RPMI8226 (cell line): ENCODE results near the gene C1orf141.
"Not testable (repeated sequence)": the region's sequence is repeated elsewhere in the genome, so short reads cannot be mapped to it uniquely, and the experiment has no call there.

Source experiments
- DNase-seq: peaks from one replicate; pipeline ENCODE4 v3.0.0-alpha.2; 2015

The C1orf141 gene

GRCh38 chr1:67134695-67135094 is at the start of gene C1orf141:
Gene C1orf141 (minus strand): TSS chr1:67134970. CDS start chr1:67127240, 7,730 bp downstream.
- DNase-seq, result no peak

GRCh38 chr1:67175530-67176087 is 40.8 kb upstream of the C1orf141 start:
- no peak for DNase-seq

- DNase-seq, result no peak
Observed at GRCh38 chr1:67174716-67175284, 40.0 kb upstream of the C1orf141 start.

- DNase-seq, result no peak
Observed at GRCh38 chr1:67173988-67174387, 39.2 kb upstream of the C1orf141 start.

GRCh38 chr1:67171978-67172377 is 37.2 kb upstream of the C1orf141 start:
- no peak for DNase-seq

GRCh38 chr1:67171574-67171955 is 36.8 kb upstream of the C1orf141 start:
- no peak for DNase-seq

- DNase-seq, result no peak
Observed at GRCh38 chr1:67170751-67171573, 36.2 kb upstream of the C1orf141 start.

- DNase-seq, result no peak
Observed at GRCh38 chr1:67169932-67170331, 35.2 kb upstream of the C1orf141 start.

GRCh38 chr1:67169496-67169895 is 34.7 kb upstream of the C1orf141 start:
- DNase-seq, result no peak

GRCh38 chr1:67166196-67166595 is 31.4 kb upstream of the C1orf141 start, which contains the start of gene IL23R:
Gene IL23R (plus strand): TSS chr1:67166454. CDS start chr1:67168121, 1,667 bp downstream.
- DNase-seq, result no peak

- no peak for DNase-seq
Observed at GRCh38 chr1:67165468-67166041, 30.8 kb upstream of the C1orf141 start.

GRCh38 chr1:67162954-67163353 is 28.2 kb upstream of the C1orf141 start:
- DNase-seq, result no peak

- DNase-seq, result no peak
Observed at GRCh38 chr1:67159233-67159632, 24.5 kb upstream of the C1orf141 start.

- no peak for DNase-seq
Observed at GRCh38 chr1:67158401-67158800, 23.6 kb upstream of the C1orf141 start.

- no peak for DNase-seq
Observed at GRCh38 chr1:67150931-67151330, 16.2 kb upstream of the C1orf141 start.

- DNase-seq, result peak; percentile 63
Observed at GRCh38 chr1:67149179-67149770, 14.5 kb upstream of the C1orf141 start.

- no peak for DNase-seq
Observed at GRCh38 chr1:67148516-67149178, 13.9 kb upstream of the C1orf141 start.

GRCh38 chr1:67147973-67148372 is 13.2 kb upstream of the C1orf141 start:
- not testable (repeated sequence) for DNase-seq

GRCh38 chr1:67146539-67146938 is 11.8 kb upstream of the C1orf141 start:
- DNase-seq, result no peak

GRCh38 chr1:67146101-67146500 is 11.3 kb upstream of the C1orf141 start:
- no peak for DNase-seq

GRCh38 chr1:67144696-67145095 is 9.9 kb upstream of the C1orf141 start:
- DNase-seq, result no peak

- DNase-seq, result no peak
Observed at GRCh38 chr1:67143966-67144365, 9.2 kb upstream of the C1orf141 start.

GRCh38 chr1:67142931-67143330 is 8.2 kb upstream of the C1orf141 start:
- no peak for DNase-seq
